ENCODE measurements around the gene KRT20. TPM values are rescaled to one million over a fixed set of nuclear protein-coding genes. Genes with fewer than 3 reads are reported as not detected.
"Not testable (repeated sequence)": the region's sequence is repeated elsewhere in the genome, so short reads cannot be mapped to it uniquely, and the experiment has no call there.

Gene KRT20
- total and polyA plus RNA-seq, 12 donors, result 0.23 to 0.64 (median 0.39) TPM; not detected in 8

DNA sequence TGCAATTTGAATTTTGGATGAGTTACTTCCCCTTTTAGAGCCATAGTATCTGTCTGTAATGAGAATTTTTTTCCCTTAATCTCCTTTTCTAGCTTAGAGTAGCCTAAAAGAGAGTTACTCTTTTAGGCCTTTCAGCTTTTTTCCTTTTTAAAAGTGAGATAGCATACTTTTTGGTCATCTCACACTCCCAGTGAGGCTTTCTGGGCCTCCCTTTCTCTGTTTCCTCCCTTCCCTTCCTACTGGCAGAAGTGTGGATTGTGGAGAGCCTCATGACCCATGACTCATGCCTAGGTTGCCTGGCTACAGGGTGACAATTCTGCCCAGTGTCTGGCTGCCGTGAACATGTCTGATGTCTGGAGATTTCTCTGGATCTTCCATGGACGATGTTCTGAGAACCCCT lies 37.2 kb upstream of the KRT20 start:
- no peaks in the 10 kb centered on the region for H3K36me3 ChIP-seq (replicated peaks in 1 of 2)
- peak overlapping the region in 3 of 5 donors; percentile 5 to 30 (median 26) for H3K27ac ChIP-seq
- H3K27me3 ChIP-seq, result no peaks in the 10 kb centered on the region
- TF ChIP-seq, protein P1, sequence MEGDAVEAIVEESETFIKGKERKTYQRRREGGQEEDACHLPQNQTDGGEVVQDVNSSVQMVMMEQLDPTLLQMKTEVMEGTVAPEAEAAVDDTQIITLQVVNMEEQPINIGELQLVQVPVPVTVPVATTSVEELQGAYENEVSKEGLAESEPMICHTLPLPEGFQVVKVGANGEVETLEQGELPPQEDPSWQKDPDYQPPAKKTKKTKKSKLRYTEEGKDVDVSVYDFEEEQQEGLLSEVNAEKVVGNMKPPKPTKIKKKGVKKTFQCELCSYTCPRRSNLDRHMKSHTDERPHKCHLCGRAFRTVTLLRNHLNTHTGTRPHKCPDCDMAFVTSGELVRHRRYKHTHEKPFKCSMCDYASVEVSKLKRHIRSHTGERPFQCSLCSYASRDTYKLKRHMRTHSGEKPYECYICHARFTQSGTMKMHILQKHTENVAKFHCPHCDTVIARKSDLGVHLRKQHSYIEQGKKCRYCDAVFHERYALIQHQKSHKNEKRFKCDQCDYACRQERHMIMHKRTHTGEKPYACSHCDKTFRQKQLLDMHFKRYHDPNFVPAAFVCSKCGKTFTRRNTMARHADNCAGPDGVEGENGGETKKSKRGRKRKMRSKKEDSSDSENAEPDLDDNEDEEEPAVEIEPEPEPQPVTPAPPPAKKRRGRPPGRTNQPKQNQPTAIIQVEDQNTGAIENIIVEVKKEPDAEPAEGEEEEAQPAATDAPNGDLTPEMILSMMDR (IDR thresholded peaks at IDR 0.05), result no peak
- TF ChIP-seq POLR2A (IDR thresholded peaks at IDR 0.05), result no peak
- WGBS, 4 donors, result 12 to 32% (median 29%) methylated on average over 2 of the region's 2 CpGs
- no peaks in the 10 kb centered on the region for H3K9me3 ChIP-seq (replicated peaks in 1 of 3)
- peak; percentile 67 to 84 (median 76) for DNase-seq
- no peak overlapping the region for H3K4me3 ChIP-seq
- H3K4me1 ChIP-seq (replicated peaks in 1 of 2), result peaks cover 0 to 8% of the 10 kb centered on the region in 2 donors
- intact Hi-C loops (cut with DNase I), result no loop called here

DNA sequence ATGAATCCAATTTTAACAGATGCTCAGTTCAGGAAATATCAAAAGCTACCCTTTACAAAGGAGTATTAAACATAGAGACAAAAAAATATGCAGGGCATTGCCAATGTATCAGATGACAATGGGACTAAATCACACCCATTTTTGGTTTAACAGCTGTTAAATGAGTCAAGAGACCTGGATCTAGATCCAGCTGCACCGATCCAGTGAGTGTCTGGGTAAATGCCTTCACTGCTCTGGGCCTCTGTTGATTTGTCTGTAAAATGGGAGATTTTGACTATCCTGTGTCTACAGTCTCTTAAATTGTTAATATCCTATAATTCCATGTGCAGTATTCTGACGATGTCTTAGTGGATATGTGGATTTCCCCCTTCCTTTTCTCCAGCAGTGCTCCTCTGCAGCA lies 36.0 kb upstream of the KRT20 start:
- 88 to 97% (median 90%) methylated on average over 2 of the region's 2 CpGs for whole genome bisulfite sequencing, 4 donors
- no peak overlapping the region for H3K27ac ChIP-seq
- H3K4me3 ChIP-seq, result no peak overlapping the region
- H3K9me3 ChIP-seq (replicated peaks in 1 of 3), result no peaks in the 10 kb centered on the region
- no peaks in the 10 kb centered on the region for H3K27me3 ChIP-seq
- H3K4me1 ChIP-seq (replicated peaks in 1 of 2), result peaks cover 0 to 8% of the 10 kb centered on the region in 2 donors
- no peak for DNase-seq
- TF ChIP-seq, protein P1 (IDR thresholded peaks at IDR 0.05), result no peak
- no peak for TF ChIP-seq POLR2A (IDR thresholded peaks at IDR 0.05)
- no peaks in the 10 kb centered on the region for H3K36me3 ChIP-seq (replicated peaks in 1 of 2)
- intact Hi-C loops (cut with DNase I), result no loop called here

DNA sequence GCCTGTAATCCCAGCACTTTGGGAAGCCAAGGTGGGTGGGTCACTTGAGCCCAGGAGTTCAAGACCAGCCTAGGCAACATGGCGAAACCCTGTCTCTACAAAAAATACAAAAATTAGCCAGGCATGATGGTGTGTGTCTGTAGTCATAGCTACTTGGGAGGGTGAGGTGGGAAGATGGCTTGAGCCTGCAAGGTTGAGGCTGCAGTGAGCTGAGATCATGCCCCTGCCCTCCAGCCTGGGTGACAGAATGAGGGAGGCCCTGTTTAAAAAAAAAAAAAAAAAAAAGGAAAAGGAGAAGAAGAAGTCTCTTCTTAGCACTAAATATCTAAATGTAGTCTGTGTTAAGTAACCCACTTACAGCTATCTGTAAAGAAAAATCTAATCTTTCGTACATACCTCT lies 32.1 kb upstream of the KRT20 start:
- H3K27ac ChIP-seq; H3K4me3 ChIP-seq; H3K27me3 ChIP-seq; intact Hi-C loops (cut with DNase I); H3K4me1 ChIP-seq (replicated peaks in 1 of 2); H3K36me3 ChIP-seq (replicated peaks in 1 of 2); H3K9me3 ChIP-seq (replicated peaks in 1 of 3); DNase-seq: not testable (repeated sequence)
- 93 to 96% (median 94%) methylated on average over 2 of the region's 2 CpGs for WGBS, 4 donors

DNA sequence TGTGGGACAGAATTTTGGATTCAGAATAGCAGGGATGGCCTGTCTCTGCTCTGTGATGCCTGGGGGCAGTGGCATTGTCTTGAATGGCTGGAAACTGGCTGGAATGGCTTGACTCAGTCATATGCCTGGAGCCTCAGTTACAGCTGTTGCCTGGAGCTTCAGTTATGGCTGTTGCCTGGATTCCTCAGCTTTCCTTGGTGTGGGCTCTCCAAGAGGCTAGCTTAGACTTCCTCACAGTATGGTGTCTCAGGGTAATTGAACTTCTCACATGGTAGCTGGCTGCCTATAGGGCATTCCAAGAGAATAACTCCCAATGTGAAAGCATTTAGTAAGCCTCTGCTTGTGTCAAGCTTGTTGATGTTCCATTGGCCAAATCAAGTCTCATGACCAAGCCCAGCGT lies 31.3 kb upstream of the KRT20 start:
- WGBS, 4 donors, result 23 to 100% (median 50%) methylated on average over 1 of the region's 1 CpG
- no peak overlapping the region for H3K4me3 ChIP-seq
- intact Hi-C loops (cut with DNase I), result no loop called here

More for the DNA sequence above, 31.3 kb upstream of the KRT20 start:
- DNase-seq, result no peak
- H3K27me3 ChIP-seq, result no peaks in the 10 kb centered on the region
- no peaks in the 10 kb centered on the region for H3K36me3 ChIP-seq (replicated peaks in 1 of 2)
- H3K27ac ChIP-seq, result no peak overlapping the region
- H3K4me1 ChIP-seq (replicated peaks in 1 of 2), result peaks cover 0 to 8% of the 10 kb centered on the region in 2 donors
- no peaks in the 10 kb centered on the region for H3K9me3 ChIP-seq (replicated peaks in 1 of 3)
- TF ChIP-seq, protein P1 (IDR thresholded peaks at IDR 0.05), result no peak
- no peak for TF ChIP-seq POLR2A (IDR thresholded peaks at IDR 0.05)
